ENCODE data around the gene BLCAP. TPM values are rescaled to one million over a fixed set of nuclear protein-coding genes. Genes with fewer than 3 reads are reported as not detected.
A peak's percentile ranks its signal among the peaks of the same experiment; 100 is the strongest.

BLCAP gene
- total and polyA plus RNA-seq, 2 donors (not counting 3 experiments of a cell fraction or from before 2014, with no cell fraction given) = 90.3 to 196 TPM

- ChIA-PET CTCF (no interaction called here), POLR2A (no interaction called here)
- Histone ChIP-seq H2AFZ (ENCODE audit: low read depth, low read length) (no peak overlapping the region), H3K36me3 (ENCODE audit: control insufficient read depth in 2 of 2, extremely low read depth in 1 of 2, insufficient read depth in 2 of 2, low read length in 2 of 2) (peaks cover 0 to 47% of the 10 kb centered on the region in 2 experiments), H3K27ac (ENCODE audit: insufficient read depth, low read depth, low read length) (no peak overlapping the region), H4K20me1 (replicated peaks; ENCODE audit: control insufficient read depth, extremely low read depth, insufficient read depth, low read length) (no peaks in the 10 kb centered on the region), H3K9me3 (replicated peaks; ENCODE audit: control insufficient read depth, insufficient read depth, low read length) (no peaks in the 10 kb centered on the region), H3K4me1 (ENCODE audit: control insufficient read depth, extremely low read depth, insufficient read depth, low read length) (no peaks in the 10 kb centered on the region), H3K9ac (replicated peaks; ENCODE audit: extremely low read depth, insufficient read depth, low read length) (no peak overlapping the region), H3K9me1 (replicated peaks; ENCODE audit: control insufficient read depth, extremely low read depth, insufficient read depth, low read length) (no peaks in the 10 kb centered on the region), H3K4me3 (replicated peaks in 1 of 3; ENCODE audit: insufficient read depth in 1 of 3, low read depth in 1 of 3, low read length in 3 of 3) (no peak overlapping the region), H3K79me2 (ENCODE audit: control insufficient read depth, insufficient read depth, low read length) (peaks cover 2% of the 10 kb centered on the region), H3K27me3 (ENCODE audit: control insufficient read depth in 2 of 2, insufficient read depth in 2 of 2, low read length in 2 of 2) (no peaks in the 10 kb centered on the region), H3K4me2 (ENCODE audit: insufficient read depth, low read length) (no peak overlapping the region)
- FAIRE-seq (no peak), DNase-seq (ENCODE audit: low read depth, low spot score) (no peak)
- no TSS peak for BruUV-seq (replicated peaks)
- intact Hi-C loops (cut with micrococcal nuclease) (no loop called here), dilution Hi-C loops (cut with MboI; ENCODE audit: extremely low pct_ligation_motif_present, low sequenced_read_pairs) (loop anchor here (10.0 to 25.0 kb wide), 2 partner anchors 117 to 249 kb away; partner anchors contain the start of gene GHRH)
- no peak for TF ChIP-seq GATA2 (IDR thresholded peaks at IDR 0.05; ENCODE audit: insufficient read depth, insufficient read length, low read depth, low read length)
- TF ChIP-seq POLR2A (IDR thresholded peaks at IDR 0.05; ENCODE audit: low read depth, low read length) = peak; percentile 40
Measured at GRCh38 chr20:37511610-37512275, 15.9 kb downstream of the BLCAP start.

GRCh38 chr20:37510226-37510625 is 17.4 kb downstream of the BLCAP start:
- DNase-seq (ENCODE audit: low read depth, low spot score) (no peak), FAIRE-seq (no peak)
- Histone ChIP-seq H3K4me1 (ENCODE audit: control insufficient read depth, extremely low read depth, insufficient read depth, low read length) (no peaks in the 10 kb centered on the region), H4K20me1 (replicated peaks; ENCODE audit: control insufficient read depth, extremely low read depth, insufficient read depth, low read length) (no peaks in the 10 kb centered on the region), H3K27ac (ENCODE audit: insufficient read depth, low read depth, low read length) (no peak overlapping the region), H3K9me1 (replicated peaks; ENCODE audit: control insufficient read depth, extremely low read depth, insufficient read depth, low read length) (no peaks in the 10 kb centered on the region), H3K36me3 (ENCODE audit: control insufficient read depth in 2 of 2, extremely low read depth in 1 of 2, insufficient read depth in 2 of 2, low read length in 2 of 2) (peaks cover 0 to 35% of the 10 kb centered on the region in 2 experiments), H3K9ac (replicated peaks; ENCODE audit: extremely low read depth, insufficient read depth, low read length) (no peak overlapping the region), H3K79me2 (ENCODE audit: control insufficient read depth, insufficient read depth, low read length) (no peaks in the 10 kb centered on the region), H3K9me3 (replicated peaks; ENCODE audit: control insufficient read depth, insufficient read depth, low read length) (no peaks in the 10 kb centered on the region), H3K4me3 (replicated peaks in 1 of 3; ENCODE audit: insufficient read depth in 1 of 3, low read depth in 1 of 3, low read length in 3 of 3) (no peak overlapping the region), H3K4me2 (ENCODE audit: insufficient read depth, low read length) (no peak overlapping the region), H3K27me3 (ENCODE audit: control insufficient read depth in 2 of 2, insufficient read depth in 2 of 2, low read length in 2 of 2) (no peaks in the 10 kb centered on the region), H2AFZ (ENCODE audit: low read depth, low read length) (no peak overlapping the region)
- dilution Hi-C loops (cut with MboI; ENCODE audit: extremely low pct_ligation_motif_present, low sequenced_read_pairs) = loop anchor here (10.0 to 25.0 kb wide), 2 partner anchors 115 to 248 kb away; partner anchors contain the start of gene GHRH
- ChIA-PET CTCF (no interaction called here), POLR2A (no interaction called here)
- intact Hi-C loops (cut with micrococcal nuclease) = no loop called here
- BruUV-seq (replicated peaks) = no TSS peak
- TF ChIP-seq MAX (IDR thresholded peaks at IDR 0.05; ENCODE audit: insufficient read depth, insufficient read length) (no peak), JUN (IDR thresholded peaks at IDR 0.05; ENCODE audit: borderline replicate concordance, insufficient read depth, insufficient read length, low read depth) (no peak), GATA2 (IDR thresholded peaks at IDR 0.05; ENCODE audit: insufficient read depth, insufficient read length, low read depth, low read length) (no peak), EZH2 (IDR thresholded peaks at IDR 0.05; ENCODE audit: borderline replicate concordance, low read depth, low read length, severe bottlenecking) (no peak), MYC (IDR thresholded peaks at IDR 0.05; ENCODE audit: low read depth, low read length) (no peak), POLR2AphosphoS5 (IDR thresholded peaks at IDR 0.05; ENCODE audit: insufficient read depth, low read depth, low read length) (no peak), POLR2A (IDR thresholded peaks at IDR 0.05; ENCODE audit: low read depth, low read length) (no peak), FOS (IDR thresholded peaks at IDR 0.05; ENCODE audit: borderline replicate concordance, insufficient read depth, low read length) (no peak), CTCF (IDR thresholded peaks at IDR 0.05; ENCODE audit: extremely low read depth in 1 of 2, insufficient read depth in 1 of 2, low read depth in 1 of 2, low read length in 2 of 2) (no peak)
